GM20000 (cell line): ENCODE data around the gene ASPHD2.

Experiments
- DNase-seq: peaks from one replicate; pipeline ENCODE4 v3.0.0; 2012; ENCODE audit warnings: low spot score
- TF ChIP-seq, protein P1 (sequence below): IDR thresholded peaks from 2 replicates; pipeline ENCODE4 v1.5.1; 2012; ENCODE audit warnings: mild to moderate bottlenecking, control low read depth; ENCODE audit errors: extremely low read depth, missing control alignments

Gene ASPHD2

GRCh38 chr22:26416670-26417276 is 12.3 kb upstream of the ASPHD2 start:
- DNase-seq: no peak
- TF ChIP-seq, protein P1, sequence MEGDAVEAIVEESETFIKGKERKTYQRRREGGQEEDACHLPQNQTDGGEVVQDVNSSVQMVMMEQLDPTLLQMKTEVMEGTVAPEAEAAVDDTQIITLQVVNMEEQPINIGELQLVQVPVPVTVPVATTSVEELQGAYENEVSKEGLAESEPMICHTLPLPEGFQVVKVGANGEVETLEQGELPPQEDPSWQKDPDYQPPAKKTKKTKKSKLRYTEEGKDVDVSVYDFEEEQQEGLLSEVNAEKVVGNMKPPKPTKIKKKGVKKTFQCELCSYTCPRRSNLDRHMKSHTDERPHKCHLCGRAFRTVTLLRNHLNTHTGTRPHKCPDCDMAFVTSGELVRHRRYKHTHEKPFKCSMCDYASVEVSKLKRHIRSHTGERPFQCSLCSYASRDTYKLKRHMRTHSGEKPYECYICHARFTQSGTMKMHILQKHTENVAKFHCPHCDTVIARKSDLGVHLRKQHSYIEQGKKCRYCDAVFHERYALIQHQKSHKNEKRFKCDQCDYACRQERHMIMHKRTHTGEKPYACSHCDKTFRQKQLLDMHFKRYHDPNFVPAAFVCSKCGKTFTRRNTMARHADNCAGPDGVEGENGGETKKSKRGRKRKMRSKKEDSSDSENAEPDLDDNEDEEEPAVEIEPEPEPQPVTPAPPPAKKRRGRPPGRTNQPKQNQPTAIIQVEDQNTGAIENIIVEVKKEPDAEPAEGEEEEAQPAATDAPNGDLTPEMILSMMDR: no peak

- DNase-seq: no peak
These were observed 11.7 kb upstream of the ASPHD2 start for GRCh38 chr22:26417406-26417805.

DNA sequence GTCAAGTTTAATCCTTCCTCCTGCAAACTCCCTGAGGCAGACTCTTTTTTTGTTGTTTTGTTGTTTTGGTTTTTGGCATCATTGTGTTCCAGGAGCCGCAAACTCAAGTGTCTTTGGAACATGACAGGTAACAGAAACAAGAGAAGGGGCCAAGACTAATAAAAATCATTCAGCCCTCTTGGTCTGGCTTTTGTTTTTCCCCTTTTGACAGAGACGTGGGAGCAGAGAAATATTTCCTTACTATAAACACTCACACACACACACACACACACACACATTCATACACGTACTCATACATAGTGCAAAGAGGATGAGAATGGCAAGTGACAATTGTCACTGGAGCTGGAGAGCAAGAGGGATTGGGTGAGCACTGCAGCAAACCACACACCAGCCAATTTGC is 10.4 kb upstream of the ASPHD2 start:
- TF ChIP-seq, protein P1: no peak
- no peak for DNase-seq

More at GRCh38 chr22:26417406-26417805, 11.7 kb upstream of the ASPHD2 start:
- TF ChIP-seq, protein P1: no peak

- TF ChIP-seq, protein P1: no peak
These were observed 2.1 kb upstream of the ASPHD2 start for GRCh38 chr22:26426924-26427323.

GRCh38 chr22:26429458-26430286 is 612 bp downstream of the ASPHD2 start:
- TF ChIP-seq, protein P1: no peak
- peak; percentile 48 for DNase-seq

More at GRCh38 chr22:26426924-26427323, 2.1 kb upstream of the ASPHD2 start:
- DNase-seq: no peak

DNA sequence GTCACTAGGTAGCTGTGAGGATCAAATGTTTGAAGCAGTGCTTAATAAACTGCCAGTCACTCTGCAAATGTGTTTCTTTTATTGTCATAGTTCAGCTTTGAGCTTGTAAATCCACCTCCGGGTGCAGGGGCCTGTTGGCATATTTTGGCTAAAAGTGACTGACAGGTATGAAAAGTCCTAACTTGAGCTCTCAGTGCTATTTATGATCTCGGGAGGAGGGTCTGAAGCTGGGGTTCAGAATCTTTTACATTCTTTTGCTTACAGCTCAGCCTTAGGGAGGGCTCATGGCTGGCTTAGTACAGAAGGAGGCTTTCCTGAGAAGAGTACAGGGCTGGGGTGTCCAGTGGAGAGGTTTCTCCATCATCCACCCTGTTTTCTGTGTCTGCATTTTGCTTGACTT is 1.5 kb downstream of the ASPHD2 start:
- peak; percentile 49 for DNase-seq
- TF ChIP-seq, protein P1: no peak

DNA sequence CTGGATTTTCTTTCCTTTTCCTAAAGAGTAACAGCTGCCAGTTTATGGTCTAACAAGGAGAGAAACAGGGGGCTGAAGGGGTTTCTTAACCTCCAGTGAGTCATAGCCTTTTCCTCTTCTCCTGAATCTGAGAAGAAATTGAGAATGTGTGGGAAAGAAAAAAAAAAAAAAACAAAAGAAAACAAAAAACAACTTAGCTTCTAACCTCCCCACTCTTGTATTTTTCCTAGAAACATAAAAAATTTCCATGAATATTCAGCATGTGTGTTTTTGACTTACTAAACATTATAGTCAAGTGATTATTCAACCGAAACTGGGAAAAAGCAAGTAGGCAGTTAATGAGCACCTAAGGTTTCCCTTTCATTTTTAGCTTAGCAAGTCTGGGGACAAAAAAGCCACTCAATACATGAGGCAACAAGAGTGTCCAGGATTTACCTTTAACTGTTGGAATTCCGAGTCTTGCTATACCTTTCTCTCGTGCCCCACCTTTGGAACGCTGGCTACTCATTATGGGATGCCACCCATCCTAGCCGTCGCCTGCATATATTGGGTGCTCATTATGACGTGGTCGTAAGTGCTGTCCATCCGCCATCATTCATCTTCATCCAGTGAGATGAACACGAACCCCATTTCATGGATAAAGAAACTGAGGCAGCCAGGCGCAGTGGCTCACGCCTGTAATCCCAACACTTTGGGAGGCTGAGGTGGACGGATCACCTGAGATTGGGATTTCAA is 2.4 kb downstream of the ASPHD2 start:
- DNase-seq: peak; percentile 69
- TF ChIP-seq, protein P1: no peak
